ENCODE results near the gene ADCY3.

ADCY3 gene

GRCh38 chr2:24830351-24830750, 89.7 kb downstream of the ADCY3 start:
- Histone ChIP-seq H3K36me3 (ENCODE audit: insufficient read depth, low read length) (peaks cover 39% of the 10 kb centered on the region; the same call in 1 of the 2 replicates), H3F3A (ENCODE audit: low read depth) (no peaks in the 10 kb centered on the region), H3K9ac (ENCODE audit: low read depth, low read length, poor library complexity, severe bottlenecking) (no peak overlapping the region), H3K9me2 (replicated peaks; ENCODE audit: low read depth, low read length) (no peaks in the 10 kb centered on the region), H3K79me2 (ENCODE audit: insufficient read depth, low read length) (no peaks in the 10 kb centered on the region), H3K9me3 (ENCODE audit: insufficient read depth, low read depth, low read length) (no peaks in the 10 kb centered on the region), H3K4me1 (ENCODE audit: insufficient read depth, low read length, poor library complexity, severe bottlenecking) (peaks cover 4% of the 10 kb centered on the region), H3K4me3 (ENCODE audit: low read length, poor library complexity, severe bottlenecking) (no peak overlapping the region), H3K4me2 (ENCODE audit: low read depth, low read length, poor library complexity, severe bottlenecking) (no peak overlapping the region), H2AFZ (ENCODE audit: low read length) (no peak overlapping the region), H4K20me1 (ENCODE audit: insufficient read depth, low read length, poor library complexity, severe bottlenecking) (no peaks in the 10 kb centered on the region), H3K27me3 (ENCODE audit: insufficient read depth, low read length, poor library complexity, severe bottlenecking) (no peaks in the 10 kb centered on the region)
- TF ChIP-seq EZH2phosphoT487 (IDR thresholded peaks at IDR 0.05; ENCODE audit: borderline replicate concordance) (no peak), CTCF (conservative IDR thresholded peaks at IDR 0.05; ENCODE audit: low read length) (no peak)

- Histone ChIP-seq H3K4me3 (ENCODE audit: low read length, poor library complexity, severe bottlenecking) (no peak overlapping the region), H3K4me2 (ENCODE audit: low read depth, low read length, poor library complexity, severe bottlenecking) (no peak overlapping the region), H3K4me1 (ENCODE audit: insufficient read depth, low read length, poor library complexity, severe bottlenecking) (peaks cover 4% of the 10 kb centered on the region), H2AFZ (ENCODE audit: low read length) (no peak overlapping the region), H3K27me3 (ENCODE audit: insufficient read depth, low read length, poor library complexity, severe bottlenecking) (no peaks in the 10 kb centered on the region), H3K36me3 (ENCODE audit: insufficient read depth, low read length) (peaks cover 33% of the 10 kb centered on the region; the same call in 1 of the 2 replicates), H3K9me3 (ENCODE audit: insufficient read depth, low read depth, low read length) (no peaks in the 10 kb centered on the region), H4K20me1 (ENCODE audit: insufficient read depth, low read length, poor library complexity, severe bottlenecking) (no peaks in the 10 kb centered on the region), H3F3A (ENCODE audit: low read depth) (no peaks in the 10 kb centered on the region), H3K9ac (ENCODE audit: low read depth, low read length, poor library complexity, severe bottlenecking) (no peak overlapping the region), H3K9me2 (replicated peaks; ENCODE audit: low read depth, low read length) (no peaks in the 10 kb centered on the region), H3K79me2 (ENCODE audit: insufficient read depth, low read length) (no peaks in the 10 kb centered on the region)
- TF ChIP-seq CTCF (conservative IDR thresholded peaks at IDR 0.05; ENCODE audit: low read length) (no peak), EZH2phosphoT487 (IDR thresholded peaks at IDR 0.05; ENCODE audit: borderline replicate concordance) (no peak)
Measured at GRCh38 chr2:24828238-24828996, 91.6 kb downstream of the ADCY3 start.

GRCh38 chr2:24827321-24828237, 92.5 kb downstream of the ADCY3 start:
- Histone ChIP-seq H3K4me2 (ENCODE audit: low read depth, low read length, poor library complexity, severe bottlenecking) (no peak overlapping the region), H3K4me1 (ENCODE audit: insufficient read depth, low read length, poor library complexity, severe bottlenecking) (peaks cover 4% of the 10 kb centered on the region), H3F3A (ENCODE audit: low read depth) (no peaks in the 10 kb centered on the region), H3K27me3 (ENCODE audit: insufficient read depth, low read length, poor library complexity, severe bottlenecking) (no peaks in the 10 kb centered on the region), H4K20me1 (ENCODE audit: insufficient read depth, low read length, poor library complexity, severe bottlenecking) (no peaks in the 10 kb centered on the region), H3K79me2 (ENCODE audit: insufficient read depth, low read length) (no peaks in the 10 kb centered on the region), H3K9ac (ENCODE audit: low read depth, low read length, poor library complexity, severe bottlenecking) (no peak overlapping the region), H3K9me2 (replicated peaks; ENCODE audit: low read depth, low read length) (no peaks in the 10 kb centered on the region), H3K4me3 (ENCODE audit: low read length, poor library complexity, severe bottlenecking) (no peak overlapping the region), H3K9me3 (ENCODE audit: insufficient read depth, low read depth, low read length) (no peaks in the 10 kb centered on the region), H2AFZ (ENCODE audit: low read length) (no peak overlapping the region), H3K36me3 (ENCODE audit: insufficient read depth, low read length) (peaks cover 37% of the 10 kb centered on the region; the same call in 1 of the 2 replicates)
- TF ChIP-seq CTCF (conservative IDR thresholded peaks at IDR 0.05; ENCODE audit: low read length) = peak; percentile 86
- no peak for TF ChIP-seq EZH2phosphoT487 (IDR thresholded peaks at IDR 0.05; ENCODE audit: borderline replicate concordance)

Data from Loucy (cell line).